Hepatocyte (in vitro differentiated cells): ENCODE data around the gene TMSB15A. TPM values are rescaled to one million over a fixed set of nuclear protein-coding genes. Genes with fewer than 3 reads are reported as not detected.
"Not testable (repeated sequence)": the region's sequence is repeated elsewhere in the genome, so short reads cannot be mapped to it uniquely, and the experiment has no call there.

Experiments used
- DNase-seq: peaks from one replicate; pipeline ENCODE4 v3.0.0-alpha.2; 2016; ENCODE audit warnings: low spot score
- H2AFZ ChIP-seq: fragments of 200-600 bp; sonication (generic); 2 replicates; pipeline ENCODE4 v1.6.0; 2016; ENCODE audit warnings: antibody characterized with exemption, mild to moderate bottlenecking
- H3K27ac ChIP-seq: fragments of 200-600 bp; sonication (generic); 2 replicates; pipeline ENCODE4 v1.5.1; 2016; ENCODE audit warnings: mild to moderate bottlenecking
- H3K27me3 ChIP-seq: fragments of 200-600 bp; sonication (generic); 2 replicates; pipeline ENCODE4 v1.6.1; 2016
- H3K36me3 ChIP-seq: fragments of 200-600 bp; sonication (generic); replicated peaks from 2 replicates; pipeline ENCODE4 v1.5.1; 2016; ENCODE audit warnings: low read depth; ENCODE audit not compliant: insufficient read depth
- H3K4me1 ChIP-seq: fragments of 200-600 bp; sonication (generic); 2 replicates; pipeline ENCODE4 v1.5.1; 2016; ENCODE audit warnings: mild to moderate bottlenecking, moderate library complexity; ENCODE audit not compliant: insufficient read depth
- H3K4me2 ChIP-seq: fragments of 200-600 bp; sonication (generic); 2 replicates; pipeline ENCODE4 v1.6.0; 2016
- H3K4me3 ChIP-seq: fragments of 200-600 bp; sonication (generic); 2 replicates; pipeline ENCODE4 v1.5.1; 2016; ENCODE audit warnings: mild to moderate bottlenecking
- H3K79me2 ChIP-seq: fragments of 200-600 bp; sonication (generic); 2 replicates; pipeline ENCODE4 v1.6.0; 2017; ENCODE audit warnings: mild to moderate bottlenecking
- H3K9me2 ChIP-seq: fragments of 200-600 bp; sonication (generic); replicated peaks from 2 replicates; pipeline ENCODE4 v1.6.0; 2017; ENCODE audit warnings: mild to moderate bottlenecking; ENCODE audit not compliant: insufficient read depth
- H3K9me3 ChIP-seq: fragments of 200-600 bp; sonication (generic); 2 replicates; pipeline ENCODE4 v1.5.1; 2016; ENCODE audit warnings: low read depth, mild to moderate bottlenecking
- H4K20me1 ChIP-seq: fragments of 200-600 bp; sonication (generic); 2 replicates; pipeline ENCODE4 v1.6.0; 2016; ENCODE audit warnings: mild to moderate bottlenecking; ENCODE audit not compliant: insufficient read depth, poor library complexity, severe bottlenecking
- CTCF ChIP-seq: fragments of 200-600 bp; sonication (generic); IDR thresholded peaks from 2 replicates; pipeline ENCODE4 v1.5.1; 2016; ENCODE audit warnings: antibody characterized with exemption, mild to moderate bottlenecking; ENCODE audit not compliant: poor library complexity
- EZH2 ChIP-seq: fragments of 200-600 bp; sonication (generic); IDR thresholded peaks from 2 replicates; pipeline ENCODE4 v1.6.1; 2016; ENCODE audit warnings: antibody characterized with exemption, mild to moderate bottlenecking, borderline replicate concordance
- EZH2phosphoT487 ChIP-seq: fragments of 200-600 bp; sonication (generic); IDR thresholded peaks from one replicate; pipeline ENCODE4 v1.6.1; 2018; ENCODE audit warnings: antibody characterized with exemption, mild to moderate bottlenecking, low read depth, moderate library complexity; ENCODE audit not compliant: unreplicated experiment, severe bottlenecking
- WGBS: methylation state at CpG from one replicate; pipeline ENCODE4 v1.1.6; 2016; ENCODE audit warnings: low lambda C conversion rate; ENCODE audit errors: missing lambda C conversion rate; 5-methylcytosine and 5-hydroxymethylcytosine counted together
- polyA plus RNA-seq: library from polyadenylated mRNA; unstranded; fragments of >200 nt; fragmentation: Nextera tagmentation; extraction: Ambion mirVana; gene quantifications from 2 replicates; pipeline ENCODE4 v1.2.1, GENCODE V29; 2016
- total RNA-seq: library from RNA; depleted of rRNA; stranded (reverse); fragments of >200 nt; gene quantifications from 2 replicates; pipeline ENCODE4 v1.2.3, GENCODE V29; 2014

The TMSB15A gene
- total and polyA plus RNA-seq, 2 experiments from 2014 or later = 35.1 to 55.3 TPM

GRCh38 chrX:102514536-102514935 is 2.0 kb downstream of the TMSB15A start:
- WGBS = 67% methylated on average over 1 of the region's 1 CpG
- DNase-seq = no peak

GRCh38 chrX:102498732-102499131 is 17.8 kb downstream of the TMSB15A start:
- H4K20me1 ChIP-seq = no peaks in the 10 kb centered on the region
- no peak overlapping the region for H3K4me2 ChIP-seq
- no peak overlapping the region for H3K4me3 ChIP-seq
- H3K4me1 ChIP-seq = no peaks in the 10 kb centered on the region
- no peaks in the 10 kb centered on the region for H3K9me2 ChIP-seq
- 88% methylated on average over 2 of the region's 2 CpGs for WGBS
- no peaks in the 10 kb centered on the region for H3K9me3 ChIP-seq
- no peaks in the 10 kb centered on the region for H3K36me3 ChIP-seq
- H3K27ac ChIP-seq = no peak overlapping the region
- TF ChIP-seq EZH2phosphoT487 = no peak
- no peak for TF ChIP-seq CTCF
- no peak for TF ChIP-seq EZH2
- no peaks in the 10 kb centered on the region for H3K79me2 ChIP-seq
- DNase-seq = no peak
- no peaks in the 10 kb centered on the region for H3K27me3 ChIP-seq
- no peak overlapping the region for H2AFZ ChIP-seq

More at GRCh38 chrX:102514536-102514935, 2.0 kb downstream of the TMSB15A start:
- H3K79me2 ChIP-seq = no peaks in the 10 kb centered on the region
- no peaks in the 10 kb centered on the region for H3K27me3 ChIP-seq
- no peaks in the 10 kb centered on the region for H3K9me3 ChIP-seq
- H3K36me3 ChIP-seq = no peaks in the 10 kb centered on the region
- no peak for TF ChIP-seq EZH2
- no peak for TF ChIP-seq EZH2phosphoT487
- no peak for TF ChIP-seq CTCF
- no peaks in the 10 kb centered on the region for H3K4me1 ChIP-seq
- H3K9me2 ChIP-seq = no peaks in the 10 kb centered on the region
- H4K20me1 ChIP-seq = no peaks in the 10 kb centered on the region
- no peak overlapping the region for H3K27ac ChIP-seq
- no peak overlapping the region for H3K4me3 ChIP-seq
- H3K4me2 ChIP-seq = peak overlapping the region; percentile 79
- H2AFZ ChIP-seq = no peak overlapping the region

GRCh38 chrX:102491766-102492165 is 24.8 kb downstream of the TMSB15A start:
- TF ChIP-seq EZH2 (no peak), CTCF (no peak), EZH2phosphoT487 (no peak)
- H3K27ac ChIP-seq = no peak overlapping the region
- no peaks in the 10 kb centered on the region for H4K20me1 ChIP-seq
- no peaks in the 10 kb centered on the region for H3K9me3 ChIP-seq
- H3K36me3 ChIP-seq = no peaks in the 10 kb centered on the region
- no peaks in the 10 kb centered on the region for H3K27me3 ChIP-seq
- no peak overlapping the region for H2AFZ ChIP-seq
- no peak for DNase-seq
- no peaks in the 10 kb centered on the region for H3K9me2 ChIP-seq
- no peak overlapping the region for H3K4me2 ChIP-seq
- no peaks in the 10 kb centered on the region for H3K4me1 ChIP-seq
- H3K4me3 ChIP-seq = no peak overlapping the region
- H3K79me2 ChIP-seq = no peaks in the 10 kb centered on the region

GRCh38 chrX:102478765-102479164 is 37.8 kb downstream of the TMSB15A start:
- H3K4me3 ChIP-seq, H3K9me2 ChIP-seq, H3K4me1 ChIP-seq, H4K20me1 ChIP-seq, H3K27me3 ChIP-seq, DNase-seq, H3K9me3 ChIP-seq, H3K4me2 ChIP-seq, H3K27ac ChIP-seq, H3K36me3 ChIP-seq, H3K79me2 ChIP-seq, H2AFZ ChIP-seq: not testable (repeated sequence)
- 83% methylated on average over 3 of the region's 5 CpGs for WGBS

- not testable (repeated sequence) for H3K36me3 ChIP-seq, H3K4me3 ChIP-seq, H3K27me3 ChIP-seq, H3K4me2 ChIP-seq, H3K9me3 ChIP-seq, H3K27ac ChIP-seq, H3K4me1 ChIP-seq, H3K9me2 ChIP-seq, H3K79me2 ChIP-seq, H2AFZ ChIP-seq, DNase-seq, H4K20me1 ChIP-seq
- WGBS = 53% methylated on average over 7 of the region's 17 CpGs
These were observed 44.7 kb downstream of the TMSB15A start, which contains the start of gene TCP11X2 for GRCh38 chrX:102471762-102472220. TSS of gene TCP11X2 (minus strand) at chrX:102471812.

GRCh38 chrX:102470215-102470614 is 46.3 kb downstream of the TMSB15A start:
- not testable (repeated sequence) for DNase-seq, H3K9me2 ChIP-seq, H3K4me2 ChIP-seq, H3K79me2 ChIP-seq, H3K9me3 ChIP-seq, H3K36me3 ChIP-seq, H3K4me1 ChIP-seq, H3K4me3 ChIP-seq, H3K27ac ChIP-seq, H2AFZ ChIP-seq, H4K20me1 ChIP-seq, H3K27me3 ChIP-seq
- no CpG with 5 or more reads among the region's 3 CpGs for WGBS
